NCI-H2107 treated with DMSO at 0.1 percent for 48 hours (cell line): Measurements from ENCODE around the gene VTN.

Source experiments
- DNase-seq: peaks from one replicate; lab custom pipeline; 2025; ENCODE audit not compliant: unreplicated experiment; lab: John Stamatoyannopoulos, UW

The VTN gene

DNA sequence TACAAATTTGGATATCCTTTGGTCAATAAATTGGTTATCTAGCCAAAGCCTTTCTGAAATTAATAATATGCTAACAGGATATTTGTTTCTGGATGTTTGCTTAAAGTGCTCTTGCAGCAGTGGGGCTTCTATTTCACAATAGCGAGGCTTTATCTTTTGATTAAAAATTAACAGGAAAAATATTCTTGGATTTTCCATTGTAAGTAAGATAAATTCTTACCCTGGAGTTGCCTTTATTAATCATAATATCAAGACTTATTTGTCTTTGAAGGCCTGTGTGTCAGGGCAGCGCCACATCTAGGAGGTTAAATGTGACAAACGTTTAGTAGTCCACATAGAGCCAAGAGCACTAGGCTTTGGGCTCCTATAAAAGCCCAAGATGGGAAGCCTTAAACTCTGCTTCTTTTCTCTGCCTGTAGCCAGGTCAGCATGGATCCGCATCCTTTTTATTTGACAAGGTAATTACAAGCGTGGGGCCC lies 45.8 kb downstream of the VTN start:
- no peak for DNase-seq

DNA sequence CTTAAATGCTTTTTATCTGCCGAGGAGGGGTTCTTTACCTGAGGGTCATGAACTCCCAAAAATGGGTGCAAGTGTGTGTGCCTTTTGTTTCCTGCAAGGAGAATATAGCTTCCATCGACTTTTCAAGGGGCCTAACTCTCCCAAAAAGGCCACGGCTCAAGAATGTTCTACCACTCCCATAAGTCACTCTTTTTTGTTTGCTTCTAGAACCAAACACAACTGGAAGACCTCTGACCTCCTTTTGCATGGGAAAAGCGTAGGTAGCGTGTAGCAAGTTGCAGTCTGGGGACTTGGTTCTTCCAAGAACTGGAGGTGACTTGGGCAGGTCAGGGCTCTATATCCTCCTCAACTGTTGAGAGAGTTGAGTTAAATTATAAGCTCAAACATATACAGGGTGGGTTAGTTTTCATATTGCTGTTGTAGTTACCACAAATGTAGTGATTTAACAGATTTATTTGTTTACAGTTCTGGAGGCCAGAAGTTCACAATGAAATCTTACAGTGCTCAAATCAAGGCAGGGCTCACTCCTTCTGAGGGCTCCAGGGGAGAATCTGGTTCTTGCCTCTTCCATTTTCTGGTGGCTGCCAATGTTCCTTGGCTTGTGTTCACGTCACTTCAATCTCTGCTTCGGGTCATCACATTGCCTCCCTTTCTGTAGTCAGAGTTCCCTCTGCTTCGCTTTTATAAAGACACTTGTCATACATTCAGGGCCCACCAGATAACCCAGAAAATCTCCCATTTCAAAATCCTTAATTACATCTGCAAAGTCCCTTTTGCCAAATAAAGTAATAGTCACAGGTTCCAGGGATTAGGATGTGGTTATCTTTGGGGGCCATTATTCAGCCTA lies 49.7 kb downstream of the VTN start:
- DNase-seq: no peak

DNA sequence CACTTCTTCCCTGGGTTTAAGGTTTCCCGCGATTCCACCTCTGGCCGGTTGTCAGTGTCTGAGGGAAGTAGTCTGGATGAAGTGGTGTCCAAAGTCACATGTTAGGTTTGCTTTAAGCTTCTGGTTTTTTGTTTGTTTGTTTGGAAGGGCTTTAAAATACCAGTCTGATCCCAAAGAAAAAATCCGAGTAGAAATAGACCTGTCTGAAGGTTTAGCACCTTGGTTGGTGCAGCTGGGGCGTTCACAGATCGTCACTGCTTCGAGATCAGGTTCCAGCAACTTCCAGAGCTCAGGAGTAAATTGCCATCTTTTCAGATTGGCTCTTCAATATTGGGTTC lies 50.5 kb downstream of the VTN start:
- no peak for DNase-seq

DNA sequence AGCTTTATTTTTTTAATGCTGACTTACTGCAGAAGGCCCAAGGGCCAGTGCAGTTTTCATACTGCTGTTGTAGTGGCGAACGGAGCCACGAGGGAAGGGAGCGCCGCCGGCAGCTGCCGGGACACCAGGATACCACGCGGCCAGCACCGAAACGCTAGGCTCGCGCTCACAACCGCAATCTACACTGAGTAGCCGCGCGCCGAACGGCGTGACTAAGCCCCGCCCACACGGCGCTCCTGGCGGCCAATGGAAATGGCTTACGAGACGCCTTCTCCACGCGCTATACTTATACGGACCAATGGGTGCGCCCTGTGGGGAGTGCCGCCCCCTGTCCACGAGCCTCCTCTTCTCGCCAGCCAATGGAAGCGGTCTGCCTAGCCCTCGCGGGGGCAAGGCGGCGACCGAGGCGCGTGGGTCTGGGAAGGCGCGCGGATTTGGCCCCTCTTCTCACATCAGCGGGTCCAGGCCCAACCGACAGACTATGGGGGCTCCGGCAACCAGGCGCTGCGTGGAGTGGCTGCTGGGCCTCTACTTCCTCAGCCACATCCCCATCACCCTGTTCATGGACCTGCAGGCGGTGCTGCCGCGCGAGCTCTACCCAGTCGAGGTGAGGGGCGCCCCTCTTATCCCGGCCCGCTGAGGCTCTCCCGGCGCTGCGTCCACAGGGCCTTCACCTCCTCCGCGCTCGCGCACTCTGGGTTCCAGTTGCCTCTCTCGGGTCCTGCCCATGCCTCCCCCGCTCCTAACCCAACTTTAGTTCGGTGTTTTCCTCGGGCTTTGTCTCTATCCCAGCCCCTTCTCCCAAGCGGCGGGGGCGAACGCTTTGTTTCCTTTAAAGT lies 51.1 kb downstream of the VTN start, which contains the start of gene TMEM97:
TMEM97 (plus strand) TSS at position 442 of the 839 bp plus-strand sequence; CDS start at position 482, 40 bp downstream.
- peak; percentile 94 for DNase-seq

DNA sequence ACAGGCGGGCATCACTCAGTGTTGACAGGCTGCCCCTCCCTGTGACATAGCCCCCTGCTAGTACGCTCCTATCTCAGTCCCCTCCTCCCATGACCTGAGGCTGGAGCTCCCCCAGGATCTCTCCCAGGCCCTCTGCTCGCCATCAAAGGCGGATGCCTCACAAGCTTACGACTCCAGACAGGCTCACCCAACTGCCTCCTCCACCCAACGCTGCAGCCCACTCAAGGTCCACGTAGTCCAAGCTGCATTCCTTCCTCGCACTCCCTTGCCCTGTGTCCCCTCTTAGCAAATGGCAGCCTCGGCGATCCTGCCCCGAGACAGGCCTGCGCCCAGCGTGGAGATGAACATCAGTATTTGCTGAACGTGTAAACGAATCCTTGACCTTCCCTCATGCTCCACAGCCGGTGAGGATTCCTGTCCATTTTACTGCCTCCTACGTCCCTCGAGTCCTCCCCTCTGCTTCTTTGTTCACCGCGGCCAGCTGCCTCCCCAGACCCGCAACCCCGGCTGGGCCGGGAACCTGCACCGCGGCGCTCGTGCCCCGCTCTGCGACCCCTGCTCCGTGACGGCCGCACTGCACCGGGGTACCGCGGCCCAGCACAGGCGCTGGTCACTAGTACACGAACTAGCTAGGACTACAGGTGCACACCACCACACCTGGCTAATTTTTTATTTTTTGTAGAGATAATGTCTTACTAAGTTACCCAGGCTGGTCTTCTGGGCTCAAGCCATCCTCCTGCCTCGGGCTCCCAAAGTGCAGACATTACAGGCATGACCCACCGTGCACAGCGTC lies 51.9 kb downstream of the VTN start:
- no peak for DNase-seq
